ENCODE results near the gene ARID5A.
A peak's percentile ranks its signal among the peaks of the same experiment; 100 is the strongest.
"Not testable (repeated sequence)": the region's sequence is repeated elsewhere in the genome, so short reads cannot be mapped to it uniquely, and the experiment has no call there.

The ARID5A gene

DNA sequence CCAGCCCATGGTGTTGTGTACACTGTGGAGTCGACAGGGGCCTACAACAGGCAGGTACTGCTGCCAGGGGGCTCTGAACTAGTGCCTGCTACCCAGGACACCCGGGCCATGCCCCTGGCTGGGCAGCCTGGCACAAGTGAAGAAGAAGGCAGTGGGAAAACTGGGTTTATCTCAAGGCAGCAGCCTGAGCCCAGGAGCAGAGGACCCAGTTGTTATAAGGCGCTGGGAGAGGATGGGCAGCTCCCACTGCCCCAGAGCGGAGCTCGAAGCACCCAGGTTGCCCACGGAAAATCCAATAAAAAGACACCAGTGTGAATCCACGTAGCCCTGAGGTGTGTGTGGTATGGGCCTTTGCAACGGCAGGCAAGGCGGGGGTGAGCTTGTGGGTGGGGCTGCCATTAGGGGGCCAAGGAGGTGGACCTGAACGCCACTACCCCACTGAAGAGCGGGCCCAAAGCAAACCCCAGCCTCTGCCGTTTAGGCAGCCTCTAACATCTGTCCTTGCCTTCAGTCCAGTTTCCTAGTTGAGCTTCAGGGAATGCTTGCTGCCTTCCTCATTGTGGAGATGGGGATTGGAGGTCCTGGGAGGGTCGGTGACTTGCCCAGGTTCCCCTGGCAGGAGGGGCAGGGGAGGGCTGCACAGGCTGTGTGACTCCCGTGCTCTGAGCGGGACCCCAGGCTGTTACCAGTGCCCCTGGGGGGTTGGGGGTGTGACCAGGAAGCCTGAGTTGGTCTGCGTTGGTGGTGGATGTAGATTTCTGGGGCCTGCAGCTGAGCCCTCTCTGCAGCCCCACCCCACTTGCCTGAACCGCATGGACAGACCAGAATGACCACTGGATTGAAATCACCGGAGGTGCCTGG is 16.0 kb downstream of the ARID5A start:
- Histone ChIP-seq H3K27ac (replicated peaks) (no peak overlapping the region), H3K4me3 (replicated peaks; ENCODE audit: insufficient read depth, low read length) (no peak overlapping the region), H3K27me3 (ENCODE audit: insufficient read depth, poor library complexity, severe bottlenecking) (no peaks in the 10 kb centered on the region)
- no peak for DNase-seq (ENCODE audit: low read depth in 1 of 2, low spot score in 1 of 2)
- TF ChIP-seq POLR2AphosphoS5 (IDR thresholded peaks at IDR 0.05; ENCODE audit: low read depth), result peak; percentile 37; the same call in 1 of the 2 replicates
- TF ChIP-seq GABPA (IDR thresholded peaks at IDR 0.05; ENCODE audit: low read depth), result no peak

DNA sequence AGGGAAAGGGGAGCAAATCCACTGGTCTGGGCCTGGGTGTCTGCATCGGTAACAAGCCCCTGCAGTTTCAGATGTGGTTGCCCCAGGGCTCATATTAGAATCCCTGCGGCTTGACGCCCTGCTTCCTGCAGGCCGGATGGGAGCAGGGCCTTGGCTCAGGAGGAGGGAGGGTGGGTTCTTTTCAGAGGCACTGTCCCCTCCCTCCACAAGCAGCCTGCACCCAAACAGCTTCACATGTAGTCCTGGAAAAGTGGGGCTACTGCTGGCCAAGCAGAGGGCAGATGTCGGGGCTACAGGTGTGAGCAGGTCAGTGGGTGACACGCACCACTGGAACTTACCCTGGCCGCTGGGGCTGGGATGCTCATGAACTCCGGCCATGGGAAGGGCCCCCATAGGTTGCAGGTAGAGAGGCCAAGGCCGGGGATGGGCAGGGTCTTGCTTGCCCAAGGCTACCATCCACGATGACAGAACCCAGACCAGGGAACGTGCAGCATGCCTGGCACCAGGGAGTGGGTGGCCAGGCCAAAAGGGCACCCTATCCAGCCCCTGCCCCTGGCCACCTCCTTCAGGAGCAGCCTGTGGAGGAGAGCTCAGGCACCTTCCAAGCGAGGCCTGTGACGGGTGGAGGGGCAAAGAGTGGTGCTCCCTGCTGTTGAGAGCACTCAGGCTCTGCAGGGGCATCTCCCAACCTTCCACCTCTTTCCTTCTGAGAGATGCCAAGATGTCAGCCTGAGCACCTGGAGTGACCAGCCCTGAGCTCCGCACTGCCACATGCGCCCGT is 16.8 kb downstream of the ARID5A start:
- DNase-seq (ENCODE audit: low read depth in 1 of 2, low spot score in 1 of 2), result no peak
- TF ChIP-seq POLR2AphosphoS5 (IDR thresholded peaks at IDR 0.05; ENCODE audit: low read depth) (no peak), SPI1 (IDR thresholded peaks at IDR 0.05; ENCODE audit: borderline replicate concordance, low read depth) (no peak)
- TF ChIP-seq, protein P1, sequence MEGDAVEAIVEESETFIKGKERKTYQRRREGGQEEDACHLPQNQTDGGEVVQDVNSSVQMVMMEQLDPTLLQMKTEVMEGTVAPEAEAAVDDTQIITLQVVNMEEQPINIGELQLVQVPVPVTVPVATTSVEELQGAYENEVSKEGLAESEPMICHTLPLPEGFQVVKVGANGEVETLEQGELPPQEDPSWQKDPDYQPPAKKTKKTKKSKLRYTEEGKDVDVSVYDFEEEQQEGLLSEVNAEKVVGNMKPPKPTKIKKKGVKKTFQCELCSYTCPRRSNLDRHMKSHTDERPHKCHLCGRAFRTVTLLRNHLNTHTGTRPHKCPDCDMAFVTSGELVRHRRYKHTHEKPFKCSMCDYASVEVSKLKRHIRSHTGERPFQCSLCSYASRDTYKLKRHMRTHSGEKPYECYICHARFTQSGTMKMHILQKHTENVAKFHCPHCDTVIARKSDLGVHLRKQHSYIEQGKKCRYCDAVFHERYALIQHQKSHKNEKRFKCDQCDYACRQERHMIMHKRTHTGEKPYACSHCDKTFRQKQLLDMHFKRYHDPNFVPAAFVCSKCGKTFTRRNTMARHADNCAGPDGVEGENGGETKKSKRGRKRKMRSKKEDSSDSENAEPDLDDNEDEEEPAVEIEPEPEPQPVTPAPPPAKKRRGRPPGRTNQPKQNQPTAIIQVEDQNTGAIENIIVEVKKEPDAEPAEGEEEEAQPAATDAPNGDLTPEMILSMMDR (IDR thresholded peaks at IDR 0.05; ENCODE audit: insufficient read depth, low read length), result no peak

DNA sequence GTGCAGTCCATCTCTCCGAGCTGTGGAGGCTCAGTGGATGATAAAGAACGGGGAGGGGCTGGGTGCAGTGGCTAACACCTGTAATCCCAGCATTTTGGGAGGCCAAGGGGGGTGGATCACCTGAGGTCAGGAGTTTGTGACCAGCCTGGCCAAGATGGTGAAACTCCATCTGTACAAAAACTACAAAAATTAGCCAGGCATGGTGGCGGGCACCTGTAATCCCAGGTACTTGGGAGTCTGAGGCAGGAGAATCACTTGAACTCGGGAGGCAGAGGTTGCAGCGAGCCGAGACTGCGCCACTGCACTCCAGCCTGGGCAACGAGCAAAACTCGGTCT is 17.4 kb downstream of the ARID5A start:
- not testable (repeated sequence) for DNase-seq (ENCODE audit: low read depth in 1 of 2, low spot score in 1 of 2); H3K27me3 ChIP-seq (ENCODE audit: insufficient read depth, poor library complexity, severe bottlenecking); H3K27ac ChIP-seq (replicated peaks); H3K4me3 ChIP-seq (replicated peaks; ENCODE audit: insufficient read depth, low read length)

More for the DNA sequence above, 16.8 kb downstream of the ARID5A start:
- Histone ChIP-seq H3K27me3 (ENCODE audit: insufficient read depth, poor library complexity, severe bottlenecking) (no peaks in the 10 kb centered on the region), H3K4me3 (replicated peaks; ENCODE audit: insufficient read depth, low read length) (no peak overlapping the region), H3K27ac (replicated peaks) (no peak overlapping the region)

DNA sequence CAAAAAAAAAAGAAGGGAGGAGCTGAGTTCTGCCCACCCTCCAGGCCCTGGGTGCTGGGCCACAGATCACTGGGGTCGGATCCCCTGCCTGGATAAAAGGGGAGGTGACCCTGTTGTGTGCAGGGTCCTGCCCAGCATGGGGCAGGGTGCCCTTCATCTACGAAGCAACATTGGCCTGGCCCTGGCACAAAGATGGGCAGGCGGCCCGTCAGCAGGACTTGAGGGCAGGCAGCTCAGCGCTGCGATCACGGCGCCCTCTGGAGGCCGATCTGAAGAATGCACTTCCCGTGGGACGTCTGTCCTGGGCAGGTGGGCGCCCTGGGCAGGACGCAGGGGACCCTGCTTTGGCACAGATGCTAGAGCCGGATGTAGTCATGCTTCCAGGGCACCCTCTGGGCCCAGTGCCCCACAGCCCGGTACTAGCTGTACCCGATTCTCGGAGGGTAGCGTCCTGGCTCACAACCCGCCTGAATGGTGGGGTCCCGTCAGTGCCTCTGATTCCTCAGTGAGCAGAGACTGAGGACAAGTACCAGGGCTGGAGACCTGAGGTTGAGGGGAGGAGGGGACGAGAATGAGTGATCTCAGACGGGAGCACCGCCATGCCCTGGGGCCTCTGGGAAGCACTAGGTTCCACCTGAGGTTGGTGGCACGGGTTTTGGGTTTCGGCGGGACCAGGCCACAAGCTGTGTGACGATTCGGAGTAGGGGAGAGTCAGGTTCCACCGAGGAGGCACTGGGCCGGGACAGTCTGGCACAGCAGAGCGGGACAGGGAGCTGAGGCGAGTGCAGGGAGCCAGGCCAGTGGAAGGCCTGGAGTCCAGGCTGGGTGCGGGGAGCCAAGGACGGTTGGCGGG is 18.0 kb downstream of the ARID5A start:
- no peak overlapping the region for H3K27ac ChIP-seq (replicated peaks)
- no peaks in the 10 kb centered on the region for H3K27me3 ChIP-seq (ENCODE audit: insufficient read depth, poor library complexity, severe bottlenecking)
- TF ChIP-seq, protein P1 (IDR thresholded peaks at IDR 0.05; ENCODE audit: insufficient read depth, low read length), result peak; percentile 68
- TF ChIP-seq, protein P2, sequence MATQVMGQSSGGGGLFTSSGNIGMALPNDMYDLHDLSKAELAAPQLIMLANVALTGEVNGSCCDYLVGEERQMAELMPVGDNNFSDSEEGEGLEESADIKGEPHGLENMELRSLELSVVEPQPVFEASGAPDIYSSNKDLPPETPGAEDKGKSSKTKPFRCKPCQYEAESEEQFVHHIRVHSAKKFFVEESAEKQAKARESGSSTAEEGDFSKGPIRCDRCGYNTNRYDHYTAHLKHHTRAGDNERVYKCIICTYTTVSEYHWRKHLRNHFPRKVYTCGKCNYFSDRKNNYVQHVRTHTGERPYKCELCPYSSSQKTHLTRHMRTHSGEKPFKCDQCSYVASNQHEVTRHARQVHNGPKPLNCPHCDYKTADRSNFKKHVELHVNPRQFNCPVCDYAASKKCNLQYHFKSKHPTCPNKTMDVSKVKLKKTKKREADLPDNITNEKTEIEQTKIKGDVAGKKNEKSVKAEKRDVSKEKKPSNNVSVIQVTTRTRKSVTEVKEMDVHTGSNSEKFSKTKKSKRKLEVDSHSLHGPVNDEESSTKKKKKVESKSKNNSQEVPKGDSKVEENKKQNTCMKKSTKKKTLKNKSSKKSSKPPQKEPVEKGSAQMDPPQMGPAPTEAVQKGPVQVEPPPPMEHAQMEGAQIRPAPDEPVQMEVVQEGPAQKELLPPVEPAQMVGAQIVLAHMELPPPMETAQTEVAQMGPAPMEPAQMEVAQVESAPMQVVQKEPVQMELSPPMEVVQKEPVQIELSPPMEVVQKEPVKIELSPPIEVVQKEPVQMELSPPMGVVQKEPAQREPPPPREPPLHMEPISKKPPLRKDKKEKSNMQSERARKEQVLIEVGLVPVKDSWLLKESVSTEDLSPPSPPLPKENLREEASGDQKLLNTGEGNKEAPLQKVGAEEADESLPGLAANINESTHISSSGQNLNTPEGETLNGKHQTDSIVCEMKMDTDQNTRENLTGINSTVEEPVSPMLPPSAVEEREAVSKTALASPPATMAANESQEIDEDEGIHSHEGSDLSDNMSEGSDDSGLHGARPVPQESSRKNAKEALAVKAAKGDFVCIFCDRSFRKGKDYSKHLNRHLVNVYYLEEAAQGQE (IDR thresholded peaks at IDR 0.05; ENCODE audit: insufficient replicate concordance, low read depth), result no peak
- no peak for TF ChIP-seq POLR2AphosphoS5 (IDR thresholded peaks at IDR 0.05; ENCODE audit: low read depth)
- TF ChIP-seq SPI1 (IDR thresholded peaks at IDR 0.05; ENCODE audit: borderline replicate concordance, low read depth), result no peak; the same call in 1 of the 2 replicates
- no peak for TF ChIP-seq GABPA (IDR thresholded peaks at IDR 0.05; ENCODE audit: low read depth)
- DNase-seq (ENCODE audit: low read depth in 1 of 2, low spot score in 1 of 2), result peak; percentile 44 to 56
- no peak overlapping the region for H3K4me3 ChIP-seq (replicated peaks; ENCODE audit: insufficient read depth, low read length)

DNA sequence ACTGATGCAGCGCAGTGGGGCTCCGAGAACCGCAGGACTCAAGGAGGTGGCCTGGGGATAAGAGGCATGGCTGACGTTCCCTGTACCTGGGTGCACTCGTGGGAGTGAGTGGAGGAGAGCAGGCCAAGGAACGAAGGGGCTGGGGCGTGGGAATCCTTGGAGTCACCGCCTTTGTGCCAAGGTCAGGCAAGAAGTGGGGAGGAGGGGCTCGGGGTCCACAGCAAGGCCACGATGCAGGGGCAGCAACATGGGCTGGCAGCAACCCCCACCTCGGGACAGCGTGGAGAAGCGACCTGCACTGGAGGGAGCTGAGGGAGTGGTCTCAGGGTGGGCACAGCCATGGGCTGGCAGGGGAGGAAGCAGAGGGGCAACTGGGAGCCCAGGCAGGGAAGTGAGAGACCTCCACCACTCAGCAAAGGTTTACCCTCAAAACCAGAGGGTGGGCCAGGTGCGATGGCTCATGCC is 18.6 kb downstream of the ARID5A start:
- Histone ChIP-seq H3K27ac (replicated peaks) (no peak overlapping the region), H3K4me3 (replicated peaks; ENCODE audit: insufficient read depth, low read length) (no peak overlapping the region), H3K27me3 (ENCODE audit: insufficient read depth, poor library complexity, severe bottlenecking) (no peaks in the 10 kb centered on the region)
- TF ChIP-seq, protein P1 (IDR thresholded peaks at IDR 0.05; ENCODE audit: insufficient read depth, low read length), result no peak
- no peak for TF ChIP-seq POLR2AphosphoS5 (IDR thresholded peaks at IDR 0.05; ENCODE audit: low read depth)
- TF ChIP-seq, protein P2 (IDR thresholded peaks at IDR 0.05; ENCODE audit: insufficient replicate concordance, low read depth), result no peak
- no peak for DNase-seq (ENCODE audit: low read depth in 1 of 2, low spot score in 1 of 2)

Measured in HL-60 (cell line).